Endothelial cell of umbilical vein (primary cell): ENCODE data around the gene KRT34.

Experiments
- CTCF ChIP-seq, 2 donors: IDR thresholded peaks; 1 replicate in 1 of 2; 2 replicates in 1 of 2; pipeline ENCODE4 v1.5.1; 2011; ENCODE audit warnings: low read length in 2 of 2, mild to moderate bottlenecking in 2 of 2, moderate library complexity in 2 of 2, control low read depth in 1 of 2, inconsistent platforms in 1 of 2, low read depth in 1 of 2; ENCODE audit not compliant: insufficient read depth in 1 of 2; ENCODE audit errors: extremely low read depth in 1 of 2
- MAX ChIP-seq: IDR thresholded peaks from 2 replicates; pipeline ENCODE4 v1.6.1; 2011; ENCODE audit not compliant: insufficient read depth, insufficient read length
- POLR2A ChIP-seq: IDR thresholded peaks from 2 replicates; pipeline ENCODE4 v1.6.1; 2012; ENCODE audit warnings: low read depth, mild to moderate bottlenecking, control low read depth, low read length
- POLR2AphosphoS5 ChIP-seq: IDR thresholded peaks from 2 replicates; pipeline ENCODE4 v1.6.1; 2012; ENCODE audit warnings: low read depth, mild to moderate bottlenecking, control low read depth, low read length, moderate library complexity; ENCODE audit not compliant: insufficient read depth

- TF ChIP-seq MAX (no peak), POLR2A (no peak), CTCF (IDR thresholded peaks at IDR 0.05; ENCODE audit: extremely low read depth in 1 of 2, insufficient read depth in 1 of 2, low read depth in 1 of 2, low read length in 2 of 2) (no peak), POLR2AphosphoS5 (no peak)
Observed at GRCh38 chr17:41331606-41332005, 50.5 kb downstream of the KRT34 start.
